Panc1 (cell line): ENCODE measurements around the gene CMKLR1.

Experiments used
- CTCF ChIP-seq: fragments of 450-650 bp; IDR thresholded peaks from 2 replicates; pipeline ENCODE4 v1.5.1; 2017; ENCODE audit warnings: mild to moderate bottlenecking
- POLR2AphosphoS5 ChIP-seq: IDR thresholded peaks from 2 replicates; pipeline ENCODE4 v1.6.1; 2012; ENCODE audit warnings: mild to moderate bottlenecking, low read depth, low read length, moderate library complexity
- SIN3A ChIP-seq: IDR thresholded peaks from 2 replicates; pipeline ENCODE4 v1.6.1; 2012; ENCODE audit warnings: low read depth, mild to moderate bottlenecking, low read length, moderate library complexity, borderline replicate concordance; ENCODE audit not compliant: insufficient read depth
- TCF7L2 ChIP-seq: IDR thresholded peaks from 2 replicates; pipeline ENCODE4 v1.6.1; 2011; ENCODE audit warnings: mild to moderate bottlenecking, low read depth, low read length, inconsistent platforms

- TF ChIP-seq CTCF (no peak), SIN3A (no peak), POLR2AphosphoS5 (no peak), TCF7L2 (no peak)
Measured at GRCh38 chr12:108265505-108265904, 73.6 kb downstream of the CMKLR1 start.
